Stimulated activated naive CD8-positive, alpha-beta T cell treated with anti-CD3 and anti-CD28 coated beads, Interleukin-15, Interleukin-2, amounts not matched to agents 100 U/mL and 50 U/mL, for 24 hours (primary cell): Measurements from ENCODE around the gene WASF3.
"Not testable (repeated sequence)": the region's sequence is repeated elsewhere in the genome, so short reads cannot be mapped to it uniquely, and the experiment has no call there.

Experiments used
- ATAC-seq: fragments of 150-1000 bp; cut with Tn5 transposase; one replicate; pipeline ENCODE4 v1.10.0; 2021
- DNase-seq: peaks from one replicate; pipeline ENCODE4 v3.0.0; 2021

Gene WASF3

GRCh38 chr13:26635634-26636033 is 78.2 kb downstream of the WASF3 start:
- ATAC-seq, DNase-seq: not testable (repeated sequence)

GRCh38 chr13:26636073-26636472 is 78.6 kb downstream of the WASF3 start:
- not testable (repeated sequence) for ATAC-seq, DNase-seq

GRCh38 chr13:26646603-26647002 is 89.1 kb downstream of the WASF3 start:
- no peak for ATAC-seq
- DNase-seq, result no peak

GRCh38 chr13:26651234-26651633 is 93.8 kb downstream of the WASF3 start:
- ATAC-seq (no peak), DNase-seq (no peak)

GRCh38 chr13:26653310-26653709 is 95.8 kb downstream of the WASF3 start:
- DNase-seq (no peak), ATAC-seq (no peak)

GRCh38 chr13:26653842-26654241 is 96.4 kb downstream of the WASF3 start:
- DNase-seq (no peak), ATAC-seq (no peak)

GRCh38 chr13:26656919-26657318 is 99.4 kb downstream of the WASF3 start:
- DNase-seq, result no peak
- ATAC-seq, result no peak

- DNase-seq, result no peak
- ATAC-seq, result no peak
Measured at GRCh38 chr13:26658448-26659385, 101.2 kb downstream of the WASF3 start.

GRCh38 chr13:26660185-26660584 is 102.7 kb downstream of the WASF3 start:
- DNase-seq, result no peak
- no peak for ATAC-seq

- ATAC-seq (no peak), DNase-seq (no peak)
Measured at GRCh38 chr13:26660766-26661165, 103.3 kb downstream of the WASF3 start.

GRCh38 chr13:26663791-26664190 is 106.3 kb downstream of the WASF3 start:
- ATAC-seq (no peak), DNase-seq (no peak)

- DNase-seq, result no peak
- ATAC-seq, result no peak
Measured at GRCh38 chr13:26664286-26664685, 106.8 kb downstream of the WASF3 start.

GRCh38 chr13:26664876-26665275 is 107.4 kb downstream of the WASF3 start:
- ATAC-seq, result no peak
- DNase-seq, result no peak

- no peak for ATAC-seq
- DNase-seq, result no peak
Measured at GRCh38 chr13:26668357-26669146, 111.1 kb downstream of the WASF3 start.

- DNase-seq (no peak), ATAC-seq (no peak)
Measured at GRCh38 chr13:26673890-26674289, 116.4 kb downstream of the WASF3 start.

GRCh38 chr13:26677156-26677555 is 119.7 kb downstream of the WASF3 start:
- ATAC-seq (no peak), DNase-seq (no peak)

- DNase-seq (no peak), ATAC-seq (no peak)
Measured at GRCh38 chr13:26678330-26678729, 120.8 kb downstream of the WASF3 start.

GRCh38 chr13:26678796-26679195 is 121.3 kb downstream of the WASF3 start:
- DNase-seq (no peak), ATAC-seq (no peak)

GRCh38 chr13:26679411-26680122 is 122.1 kb downstream of the WASF3 start:
- DNase-seq (no peak), ATAC-seq (no peak)

- no peak for DNase-seq
- ATAC-seq, result no peak
Measured at GRCh38 chr13:26680123-26680450, 122.6 kb downstream of the WASF3 start.

- ATAC-seq (no peak), DNase-seq (no peak)
Measured at GRCh38 chr13:26680572-26680971, 123.1 kb downstream of the WASF3 start.

GRCh38 chr13:26681036-26681435 is 123.6 kb downstream of the WASF3 start:
- DNase-seq (no peak), ATAC-seq (no peak)

GRCh38 chr13:26682606-26683005 is 125.1 kb downstream of the WASF3 start:
- ATAC-seq, result no peak
- no peak for DNase-seq
